ENCODE measurements around the gene NADK2.

The NADK2 gene

GRCh38 chr5:36178524-36178890, 63.2 kb downstream of the NADK2 start:
- Histone ChIP-seq H3K9me3 (ENCODE audit: control insufficient read depth, insufficient read depth, low read length) (no peaks in the 10 kb centered on the region), H3K36me3 (ENCODE audit: control insufficient read depth, low read length) (peaks cover 94% of the 10 kb centered on the region), H3K27me3 (ENCODE audit: control insufficient read depth, low read length) (no peaks in the 10 kb centered on the region), H3F3A (ENCODE audit: control insufficient read depth, insufficient read depth) (no peaks in the 10 kb centered on the region), H3K9me2 (replicated peaks; ENCODE audit: control insufficient read depth, low read length) (no peaks in the 10 kb centered on the region), H3K27ac (ENCODE audit: low read depth, low read length) (no peak overlapping the region), H4K20me1 (ENCODE audit: control insufficient read depth, insufficient read depth, low read depth, low read length) (no peaks in the 10 kb centered on the region), H3K4me1 (ENCODE audit: control insufficient read depth, low read length) (no peaks in the 10 kb centered on the region), H3K4me2 (ENCODE audit: low read length) (no peak overlapping the region), H3K4me3 (ENCODE audit: low read length) (no peak overlapping the region), H3K79me2 (ENCODE audit: control insufficient read depth, low read length) (no peaks in the 10 kb centered on the region)
- no peak for TF ChIP-seq CTCF (IDR thresholded peaks at IDR 0.05; ENCODE audit: low read depth, low read length, poor library complexity, severe bottlenecking)
- TF ChIP-seq EZH2phosphoT487 (IDR thresholded peaks at IDR 0.05; ENCODE audit: borderline replicate concordance, low read length): no peak

- Histone ChIP-seq H3K36me3 (ENCODE audit: control insufficient read depth, low read length) (peaks cover 96% of the 10 kb centered on the region), H4K20me1 (ENCODE audit: control insufficient read depth, insufficient read depth, low read depth, low read length) (no peaks in the 10 kb centered on the region), H3K9me2 (replicated peaks; ENCODE audit: control insufficient read depth, low read length) (no peaks in the 10 kb centered on the region), H3K4me3 (ENCODE audit: low read length) (no peak overlapping the region), H3K4me1 (ENCODE audit: control insufficient read depth, low read length) (no peaks in the 10 kb centered on the region), H3K27me3 (ENCODE audit: control insufficient read depth, low read length) (no peaks in the 10 kb centered on the region), H3K9me3 (ENCODE audit: control insufficient read depth, insufficient read depth, low read length) (no peaks in the 10 kb centered on the region), H3K4me2 (ENCODE audit: low read length) (no peak overlapping the region), H3F3A (ENCODE audit: control insufficient read depth, insufficient read depth) (no peaks in the 10 kb centered on the region), H3K79me2 (ENCODE audit: control insufficient read depth, low read length) (no peaks in the 10 kb centered on the region), H3K27ac (ENCODE audit: low read depth, low read length) (no peak overlapping the region)
- no peak for TF ChIP-seq EZH2phosphoT487 (IDR thresholded peaks at IDR 0.05; ENCODE audit: borderline replicate concordance, low read length)
- TF ChIP-seq CTCF (IDR thresholded peaks at IDR 0.05; ENCODE audit: low read depth, low read length, poor library complexity, severe bottlenecking): peak; percentile 63
These were observed 63.8 kb downstream of the NADK2 start for GRCh38 chr5:36177715-36178523.

GRCh38 chr5:36177154-36177553, 64.6 kb downstream of the NADK2 start:
- Histone ChIP-seq H3K4me2 (ENCODE audit: low read length) (no peak overlapping the region), H4K20me1 (ENCODE audit: control insufficient read depth, insufficient read depth, low read depth, low read length) (no peaks in the 10 kb centered on the region), H3K36me3 (ENCODE audit: control insufficient read depth, low read length) (peaks cover 96% of the 10 kb centered on the region), H3K27ac (ENCODE audit: low read depth, low read length) (no peak overlapping the region), H3K4me3 (ENCODE audit: low read length) (no peak overlapping the region), H3K27me3 (ENCODE audit: control insufficient read depth, low read length) (no peaks in the 10 kb centered on the region), H3F3A (ENCODE audit: control insufficient read depth, insufficient read depth) (no peaks in the 10 kb centered on the region), H3K9me2 (replicated peaks; ENCODE audit: control insufficient read depth, low read length) (no peaks in the 10 kb centered on the region), H3K79me2 (ENCODE audit: control insufficient read depth, low read length) (no peaks in the 10 kb centered on the region), H3K4me1 (ENCODE audit: control insufficient read depth, low read length) (no peaks in the 10 kb centered on the region), H3K9me3 (ENCODE audit: control insufficient read depth, insufficient read depth, low read length) (no peaks in the 10 kb centered on the region)
- TF ChIP-seq EZH2phosphoT487 (IDR thresholded peaks at IDR 0.05; ENCODE audit: borderline replicate concordance, low read length) (no peak), CTCF (IDR thresholded peaks at IDR 0.05; ENCODE audit: low read depth, low read length, poor library complexity, severe bottlenecking) (no peak)
